HFF-Myc (cell line): ENCODE measurements around the gene SCLT1.

Experiments
- DNase-seq: peaks from one replicate; pipeline ENCODE4 v3.0.0-alpha.2; 2011; ENCODE audit warnings: low read depth; ENCODE audit errors: extremely low read depth
- H3K4me3 ChIP-seq: replicated peaks from 2 replicates; pipeline ENCODE4 v1.5.1; 2011; ENCODE audit warnings: low read depth, mild to moderate bottlenecking, control low read depth, low read length
- TF ChIP-seq, protein P1 (sequence below): IDR thresholded peaks from 2 replicates; pipeline ENCODE4 v1.5.1; 2012; ENCODE audit warnings: mild to moderate bottlenecking, low read depth, low read length, control low read depth; ENCODE audit errors: missing control alignments

Gene SCLT1

DNA sequence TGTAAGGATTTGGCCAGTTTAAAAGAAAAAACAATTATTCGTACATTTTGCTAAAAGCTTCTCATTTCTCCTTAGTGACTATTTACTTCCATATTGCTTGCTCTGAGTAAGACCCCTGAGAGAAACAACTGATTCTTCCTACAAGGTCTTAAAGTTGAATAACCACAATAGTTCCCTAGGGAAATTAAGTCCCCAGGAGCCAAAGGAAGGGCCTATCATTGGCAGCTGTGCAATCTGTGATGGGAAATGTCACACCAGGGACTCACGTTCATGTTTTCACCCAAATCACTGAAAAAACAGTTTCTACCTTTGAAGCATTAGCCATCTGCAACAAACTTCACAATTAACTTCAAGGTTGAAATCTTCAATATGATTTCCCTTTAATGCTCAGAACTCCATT is 217.1 kb downstream of the SCLT1 start:
- TF ChIP-seq, protein P1, sequence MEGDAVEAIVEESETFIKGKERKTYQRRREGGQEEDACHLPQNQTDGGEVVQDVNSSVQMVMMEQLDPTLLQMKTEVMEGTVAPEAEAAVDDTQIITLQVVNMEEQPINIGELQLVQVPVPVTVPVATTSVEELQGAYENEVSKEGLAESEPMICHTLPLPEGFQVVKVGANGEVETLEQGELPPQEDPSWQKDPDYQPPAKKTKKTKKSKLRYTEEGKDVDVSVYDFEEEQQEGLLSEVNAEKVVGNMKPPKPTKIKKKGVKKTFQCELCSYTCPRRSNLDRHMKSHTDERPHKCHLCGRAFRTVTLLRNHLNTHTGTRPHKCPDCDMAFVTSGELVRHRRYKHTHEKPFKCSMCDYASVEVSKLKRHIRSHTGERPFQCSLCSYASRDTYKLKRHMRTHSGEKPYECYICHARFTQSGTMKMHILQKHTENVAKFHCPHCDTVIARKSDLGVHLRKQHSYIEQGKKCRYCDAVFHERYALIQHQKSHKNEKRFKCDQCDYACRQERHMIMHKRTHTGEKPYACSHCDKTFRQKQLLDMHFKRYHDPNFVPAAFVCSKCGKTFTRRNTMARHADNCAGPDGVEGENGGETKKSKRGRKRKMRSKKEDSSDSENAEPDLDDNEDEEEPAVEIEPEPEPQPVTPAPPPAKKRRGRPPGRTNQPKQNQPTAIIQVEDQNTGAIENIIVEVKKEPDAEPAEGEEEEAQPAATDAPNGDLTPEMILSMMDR, result no peak
- no peak overlapping the region for H3K4me3 ChIP-seq
- no peak for DNase-seq

DNA sequence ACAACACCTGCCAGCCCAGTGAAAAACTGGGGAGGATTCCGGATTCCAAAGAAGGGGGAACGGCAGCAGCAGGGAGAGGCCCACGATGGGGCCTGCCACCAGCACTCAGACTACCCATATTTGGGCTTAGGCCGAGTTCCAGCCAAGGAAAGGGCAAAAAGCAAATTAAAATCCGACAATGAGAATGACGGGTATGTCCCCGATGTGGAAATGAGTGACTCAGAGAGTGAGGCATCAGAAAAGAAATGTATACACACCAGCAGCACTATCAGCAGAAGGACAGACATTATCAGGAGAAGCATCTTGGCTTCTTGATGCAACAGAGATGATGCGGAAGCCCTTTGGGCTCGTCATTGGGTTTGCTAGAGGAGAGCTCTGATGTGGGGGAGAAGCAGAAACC is 221.4 kb downstream of the SCLT1 start:
- H3K4me3 ChIP-seq, result no peak overlapping the region
- DNase-seq, result no peak
- TF ChIP-seq, protein P1, result no peak

DNA sequence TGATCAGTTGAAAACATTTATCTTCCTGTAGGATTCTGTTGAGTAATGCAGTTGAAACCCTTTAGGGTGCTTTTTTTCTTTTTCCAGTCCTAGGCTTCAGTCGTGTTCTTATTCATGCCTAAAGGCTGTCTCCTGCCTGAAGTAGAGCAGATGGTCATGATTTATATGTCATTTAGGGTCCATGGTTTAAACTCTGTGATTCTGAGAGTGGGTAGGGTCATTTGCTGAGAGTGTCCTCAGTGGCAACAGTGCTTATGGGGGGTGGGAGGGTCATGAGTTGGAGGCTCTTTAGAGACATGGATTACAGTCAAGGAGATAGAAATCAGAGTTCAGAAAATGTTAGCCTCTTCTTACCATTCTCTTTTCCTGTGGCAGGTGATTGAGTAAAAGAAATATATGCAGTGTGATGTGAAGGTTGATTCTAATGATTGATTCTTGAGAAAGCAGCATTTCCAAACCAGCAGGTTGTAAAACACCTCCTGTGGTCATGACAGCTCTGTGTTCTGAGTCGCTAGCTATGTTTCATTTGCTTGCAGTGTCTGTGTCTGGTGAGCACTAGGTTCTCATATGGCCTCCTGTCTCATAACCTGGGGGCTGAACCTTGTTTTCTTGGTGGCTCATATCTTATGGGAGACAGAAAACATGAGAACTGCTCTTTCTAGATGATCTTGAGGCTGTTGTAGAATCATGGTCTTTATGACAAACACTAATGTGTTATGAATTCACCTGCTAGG is 223.4 kb downstream of the SCLT1 start:
- DNase-seq, result no peak
- TF ChIP-seq, protein P1, result no peak
- no peak overlapping the region for H3K4me3 ChIP-seq

DNA sequence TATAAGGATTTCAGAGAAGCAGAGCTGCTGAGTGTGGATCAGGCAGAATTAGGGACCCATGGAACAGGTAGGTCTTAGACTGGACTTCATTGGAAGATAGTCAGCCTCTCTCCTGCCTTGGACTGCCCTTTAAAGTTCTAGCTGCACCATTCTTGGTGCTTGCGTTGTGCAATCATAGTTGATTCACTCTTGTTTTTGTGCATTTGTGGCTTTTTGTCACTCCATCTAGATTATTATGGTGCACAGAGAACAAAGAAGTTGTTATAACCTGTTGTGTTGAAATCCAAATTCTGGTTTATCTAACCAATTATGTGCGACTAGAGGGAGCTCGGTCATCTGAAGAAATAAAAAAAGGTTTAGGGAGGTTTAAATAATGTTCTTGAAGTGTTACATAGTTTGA is 224.6 kb downstream of the SCLT1 start:
- DNase-seq, result no peak

DNA sequence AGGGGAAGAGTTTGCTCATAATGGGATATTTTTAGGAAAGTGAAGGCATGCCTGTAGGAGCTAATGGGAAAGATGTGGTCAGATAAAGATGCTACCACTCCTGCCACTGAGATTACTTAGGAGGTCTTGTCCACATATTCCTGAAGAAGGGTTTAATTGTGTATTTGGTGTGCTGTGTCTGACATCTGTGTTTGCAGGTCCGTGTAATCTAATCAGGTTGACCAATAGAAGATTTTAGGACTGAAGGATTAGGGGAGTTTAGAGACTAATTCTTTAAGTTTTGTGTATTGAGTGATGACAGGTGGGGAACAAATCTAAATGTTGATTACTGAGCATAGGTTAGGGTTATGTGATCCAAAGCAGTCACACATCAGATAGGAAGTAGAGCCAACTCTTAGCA is 226.6 kb downstream of the SCLT1 start:
- H3K4me3 ChIP-seq, result no peak overlapping the region
- TF ChIP-seq, protein P1, result no peak
- DNase-seq, result no peak

More for the DNA sequence above, 224.6 kb downstream of the SCLT1 start:
- TF ChIP-seq, protein P1, result no peak
- no peak overlapping the region for H3K4me3 ChIP-seq

DNA sequence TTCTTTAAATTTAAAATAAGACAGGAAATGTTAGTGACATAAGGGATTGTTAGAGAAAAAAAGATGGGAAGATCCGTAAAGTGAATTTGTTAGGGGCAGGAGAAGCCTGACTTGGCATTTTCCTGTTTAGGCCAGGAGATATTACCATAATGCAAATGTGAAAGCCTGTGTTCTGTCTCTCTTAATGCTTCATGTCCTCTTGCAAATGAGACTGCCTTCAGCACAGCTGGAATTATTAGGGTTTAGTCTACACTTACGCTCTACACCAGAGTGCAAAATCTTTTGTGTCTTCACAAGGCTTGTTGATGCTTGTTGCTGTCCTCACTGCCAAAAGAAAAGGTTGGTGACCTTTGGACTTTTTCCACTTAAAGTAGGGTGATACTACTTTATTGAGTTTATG is 227.1 kb downstream of the SCLT1 start:
- TF ChIP-seq, protein P1, result no peak
- DNase-seq, result no peak
- H3K4me3 ChIP-seq, result no peak overlapping the region

DNA sequence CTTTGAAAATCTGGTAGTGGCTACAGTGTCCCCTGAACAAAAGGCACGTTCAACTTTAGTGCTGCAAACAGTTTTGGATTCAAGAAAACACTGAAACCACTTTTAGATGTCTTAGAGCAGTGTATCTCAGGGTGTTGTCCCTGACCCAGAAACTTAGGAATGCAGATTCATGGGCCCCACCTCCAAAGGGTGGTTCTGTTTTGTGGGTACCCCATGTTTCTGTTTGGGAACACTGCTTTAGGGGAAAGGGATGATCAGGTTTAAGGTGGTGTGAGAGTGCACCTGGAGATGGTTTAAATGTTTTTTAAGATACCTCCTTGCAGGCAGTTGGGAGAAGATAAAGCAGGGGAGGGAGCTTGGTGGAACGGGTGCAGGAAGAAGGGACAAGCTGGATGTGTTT is 228.2 kb downstream of the SCLT1 start:
- H3K4me3 ChIP-seq, result no peak overlapping the region
- no peak for DNase-seq

More for the DNA sequence above, 228.2 kb downstream of the SCLT1 start:
- TF ChIP-seq, protein P1, result no peak
